ENCODE measurements around the gene NRSN2. TPM values are rescaled to one million over a fixed set of nuclear protein-coding genes. Genes with fewer than 3 reads are reported as not detected.
"Not testable (repeated sequence)": the region's sequence is repeated elsewhere in the genome, so short reads cannot be mapped to it uniquely, and the experiment has no call there.

Gene NRSN2
- total RNA-seq, 1 donor from 2014 or later: 13.2 TPM

- peak; percentile 58 for DNase-seq (ENCODE audit: low spot score)
Observed at GRCh38 chr20:373171-373890, 26.4 kb downstream of the NRSN2 start.

GRCh38 chr20:375265-375889, 28.5 kb downstream of the NRSN2 start:
- peak; percentile 55 for DNase-seq (ENCODE audit: low spot score)

GRCh38 chr20:376089-376488, 29.2 kb downstream of the NRSN2 start:
- no peak for DNase-seq (ENCODE audit: low spot score)

- no peak for DNase-seq (ENCODE audit: low spot score)
Observed at GRCh38 chr20:376750-377149, 29.8 kb downstream of the NRSN2 start.

- DNase-seq (ENCODE audit: low spot score): not testable (repeated sequence)
Observed at GRCh38 chr20:377578-377977, 30.7 kb downstream of the NRSN2 start.

- no peak for DNase-seq (ENCODE audit: low spot score)
Observed at GRCh38 chr20:378961-379336, 32.0 kb downstream of the NRSN2 start.

GRCh38 chr20:380763-381580, 34.1 kb downstream of the NRSN2 start:
- DNase-seq (ENCODE audit: low spot score): no peak

GRCh38 chr20:381581-382290, 34.8 kb downstream of the NRSN2 start:
- DNase-seq (ENCODE audit: low spot score): peak; percentile 69

- DNase-seq (ENCODE audit: low spot score): no peak
Observed at GRCh38 chr20:382291-383115, 35.6 kb downstream of the NRSN2 start.

GRCh38 chr20:383889-384288, 37.0 kb downstream of the NRSN2 start:
- no peak for DNase-seq (ENCODE audit: low spot score)

- DNase-seq (ENCODE audit: low spot score): no peak
Observed at GRCh38 chr20:384723-385122, 37.8 kb downstream of the NRSN2 start.

GRCh38 chr20:385448-385847, 38.5 kb downstream of the NRSN2 start:
- no peak for DNase-seq (ENCODE audit: low spot score)

- not testable (repeated sequence) for DNase-seq (ENCODE audit: low spot score)
Observed at GRCh38 chr20:386634-387033, 39.7 kb downstream of the NRSN2 start.

- DNase-seq (ENCODE audit: low spot score): no peak
Observed at GRCh38 chr20:387520-387919, 40.6 kb downstream of the NRSN2 start.

- DNase-seq (ENCODE audit: low spot score): no peak
Observed at GRCh38 chr20:388034-388994, 41.4 kb downstream of the NRSN2 start.

GRCh38 chr20:389220-389619, 42.3 kb downstream of the NRSN2 start:
- DNase-seq (ENCODE audit: low spot score): no peak

- no peak for DNase-seq (ENCODE audit: low spot score)
Observed at GRCh38 chr20:391041-391711, 44.3 kb downstream of the NRSN2 start.

- not testable (repeated sequence) for DNase-seq (ENCODE audit: low spot score)
Observed at GRCh38 chr20:393296-393695, 46.4 kb downstream of the NRSN2 start.

- no peak for DNase-seq (ENCODE audit: low spot score)
Observed at GRCh38 chr20:396252-396618, 49.3 kb downstream of the NRSN2 start.
